ENCODE measurements around the gene TMEM144. TPM values are rescaled to one million over a fixed set of nuclear protein-coding genes. Genes with fewer than 3 reads are reported as not detected.

Gene TMEM144
- 10 to 100 TPM in 3 of 4 donors, 1 to 10 TPM in 1; 7.4 to 67.1 (median 45.2) TPM for total RNA-seq

DNA sequence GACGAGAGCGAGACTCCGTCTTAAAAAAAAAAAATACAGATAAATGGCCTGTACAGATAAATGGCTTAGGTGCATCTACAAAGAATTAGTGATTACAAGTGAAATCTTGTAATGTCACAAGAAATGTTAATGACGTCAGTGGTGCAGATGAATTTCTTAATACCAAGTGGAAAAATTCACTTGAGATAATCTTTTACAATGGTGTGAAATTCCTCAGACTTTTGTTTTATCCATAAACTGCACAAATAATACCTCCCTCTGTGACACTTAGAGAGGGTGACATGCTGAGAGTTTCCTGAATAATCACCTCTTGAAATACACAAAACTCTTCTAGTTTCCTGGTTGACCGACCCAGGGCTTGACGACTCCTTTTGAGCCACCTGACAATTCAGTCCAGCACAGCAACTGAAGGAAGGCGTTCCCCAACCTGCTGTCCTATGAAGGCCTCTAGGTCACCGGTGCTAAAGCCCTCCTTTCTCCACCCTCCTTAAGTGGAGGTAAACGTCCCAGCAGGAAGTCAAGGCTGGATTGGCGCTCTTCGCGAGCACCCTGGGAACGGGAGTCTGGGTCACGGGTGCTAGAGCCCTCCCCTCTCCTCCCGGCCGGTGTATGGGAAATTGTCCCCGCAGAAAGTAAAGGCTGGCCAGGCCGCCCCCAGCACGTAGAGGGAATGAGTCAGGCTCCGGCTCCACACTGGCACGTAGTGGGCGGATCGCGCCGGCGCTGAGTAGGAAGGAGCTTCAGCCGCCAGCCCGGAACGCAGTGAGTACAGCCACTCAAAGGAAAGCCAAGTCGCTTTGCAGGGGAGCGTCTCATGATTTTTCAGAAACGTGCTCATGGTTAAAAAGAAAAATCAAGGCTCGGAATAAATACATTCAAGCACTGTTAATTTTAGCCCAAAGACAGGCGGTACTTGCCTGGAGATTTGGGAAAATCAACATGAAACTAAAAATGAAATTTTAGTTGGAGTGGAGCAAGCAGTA, at the start of gene TMEM144:
Gene TMEM144, plus strand, starts transcription at position 662 of the 983 bp plus-strand sequence. CDS start 2,182 bp downstream, outside the sequence.
- Histone ChIP-seq H3K4me1 (peaks cover 0 to 7% (median 0%) of the 10 kb centered on the region in 4 donors), H3K4me3 (peak within 1 kb of the TSS; percentile 16 to 52 (median 30)), H3K27me3 (no peaks in the 10 kb centered on the region), H3K9me3 (no peaks in the 10 kb centered on the region), H3K36me3 (no peaks in the 10 kb centered on the region), H3K27ac (peak within 1 kb of the TSS; percentile 28 to 89 (median 81))
- peak; percentile 82 to 87 for TF ChIP-seq POLR2A (IDR thresholded peaks at IDR 0.05)
- TF ChIP-seq, protein P1, sequence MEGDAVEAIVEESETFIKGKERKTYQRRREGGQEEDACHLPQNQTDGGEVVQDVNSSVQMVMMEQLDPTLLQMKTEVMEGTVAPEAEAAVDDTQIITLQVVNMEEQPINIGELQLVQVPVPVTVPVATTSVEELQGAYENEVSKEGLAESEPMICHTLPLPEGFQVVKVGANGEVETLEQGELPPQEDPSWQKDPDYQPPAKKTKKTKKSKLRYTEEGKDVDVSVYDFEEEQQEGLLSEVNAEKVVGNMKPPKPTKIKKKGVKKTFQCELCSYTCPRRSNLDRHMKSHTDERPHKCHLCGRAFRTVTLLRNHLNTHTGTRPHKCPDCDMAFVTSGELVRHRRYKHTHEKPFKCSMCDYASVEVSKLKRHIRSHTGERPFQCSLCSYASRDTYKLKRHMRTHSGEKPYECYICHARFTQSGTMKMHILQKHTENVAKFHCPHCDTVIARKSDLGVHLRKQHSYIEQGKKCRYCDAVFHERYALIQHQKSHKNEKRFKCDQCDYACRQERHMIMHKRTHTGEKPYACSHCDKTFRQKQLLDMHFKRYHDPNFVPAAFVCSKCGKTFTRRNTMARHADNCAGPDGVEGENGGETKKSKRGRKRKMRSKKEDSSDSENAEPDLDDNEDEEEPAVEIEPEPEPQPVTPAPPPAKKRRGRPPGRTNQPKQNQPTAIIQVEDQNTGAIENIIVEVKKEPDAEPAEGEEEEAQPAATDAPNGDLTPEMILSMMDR (IDR thresholded peaks at IDR 0.05) = peak in 1 of 6 experiments; percentile 26
- DNase-seq = peak; percentile 38 to 95 (median 92)

DNA sequence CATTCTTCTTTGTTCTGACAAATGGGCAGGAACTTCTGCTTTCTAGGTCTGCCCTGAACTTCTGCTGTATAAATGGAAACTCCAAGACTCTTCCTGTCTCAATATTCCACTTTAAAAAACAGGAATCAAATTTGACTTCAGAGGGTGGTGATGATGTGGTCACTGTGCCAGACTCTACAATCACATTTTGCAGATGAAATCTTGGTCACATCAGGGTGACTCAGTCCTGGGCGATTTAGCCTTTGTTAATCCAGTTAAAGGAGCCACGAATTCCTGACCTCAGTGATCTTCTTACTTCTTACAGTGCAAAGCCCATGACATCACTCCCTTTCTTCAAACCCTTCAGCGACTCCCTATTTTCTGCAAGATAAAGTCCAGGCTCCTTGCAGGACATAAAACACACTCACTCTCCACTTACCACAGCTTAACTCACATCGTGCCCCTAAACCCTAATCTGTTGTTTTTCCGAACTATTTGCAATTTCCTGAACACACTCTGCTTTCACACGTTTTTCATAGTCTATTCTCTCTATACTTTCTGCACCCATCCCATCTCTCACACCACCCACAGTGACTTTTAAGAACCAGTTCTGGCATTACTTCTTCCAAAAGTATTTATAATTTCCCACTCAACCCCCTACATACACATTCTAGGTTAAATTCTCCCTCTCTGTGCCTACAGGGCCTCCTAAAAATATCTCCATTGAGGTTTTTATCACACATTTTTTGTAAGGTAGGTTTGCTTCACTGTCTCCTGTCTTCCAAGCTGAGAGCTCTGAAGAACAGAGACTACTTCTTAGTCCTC, 48.5 kb upstream of the TMEM144 start:
- Histone ChIP-seq H3K4me3 (no peak overlapping the region), H3K27me3 (no peaks in the 10 kb centered on the region), H3K27ac (peak overlapping the region in 2 of 4 donors; percentile 22 to 29), H3K36me3 (no peaks in the 10 kb centered on the region), H3K4me1 (no peaks in the 10 kb centered on the region), H3K9me3 (no peaks in the 10 kb centered on the region)
- TF ChIP-seq POLR2A (IDR thresholded peaks at IDR 0.05) = no peak
- TF ChIP-seq, protein P1 (IDR thresholded peaks at IDR 0.05) = no peak
- no peak for DNase-seq

DNA sequence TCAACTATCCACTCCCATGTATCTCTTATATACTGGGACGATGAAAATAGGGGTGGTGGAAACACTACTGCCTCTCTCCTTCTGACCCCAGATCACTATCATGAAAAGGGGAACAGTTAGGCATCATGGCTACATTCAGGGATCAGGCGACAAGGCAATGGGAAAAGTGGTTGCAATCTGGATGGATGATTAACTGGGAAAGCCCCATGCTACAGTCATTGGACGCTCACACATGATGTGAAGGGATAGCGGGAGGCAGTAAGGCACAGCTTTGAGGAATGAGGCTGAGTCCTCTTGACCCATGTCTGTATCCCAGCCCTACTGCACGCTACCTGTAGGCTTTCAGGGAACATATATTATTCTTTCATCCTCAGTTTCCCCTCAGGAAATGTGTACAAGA, 47.7 kb upstream of the TMEM144 start:
- no peak for DNase-seq
- Histone ChIP-seq H3K9me3 (no peaks in the 10 kb centered on the region), H3K27ac (peak overlapping the region in 1 of 4 donors; percentile 20), H3K27me3 (no peaks in the 10 kb centered on the region), H3K4me1 (no peaks in the 10 kb centered on the region), H3K36me3 (no peaks in the 10 kb centered on the region), H3K4me3 (no peak overlapping the region)
- TF ChIP-seq, protein P1 (IDR thresholded peaks at IDR 0.05) = no peak
- TF ChIP-seq POLR2A (IDR thresholded peaks at IDR 0.05) = no peak

GRCh38 chr4:158163941-158164767, 46.1 kb upstream of the TMEM144 start:
- H3K36me3 ChIP-seq = no peaks in the 10 kb centered on the region
- peak overlapping the region in 2 of 4 donors; percentile 16 to 25 for H3K27ac ChIP-seq
- peak overlapping the region in 1 of 4 donors; percentile 13 for H3K4me3 ChIP-seq
- no peak for DNase-seq
- H3K4me1 ChIP-seq = no peaks in the 10 kb centered on the region
- no peaks in the 10 kb centered on the region for H3K27me3 ChIP-seq
- TF ChIP-seq POLR2A (IDR thresholded peaks at IDR 0.05) = no peak
- TF ChIP-seq, protein P1 (IDR thresholded peaks at IDR 0.05) = no peak
- H3K9me3 ChIP-seq = no peaks in the 10 kb centered on the region
